ENCODE measurements around the gene GREB1L. TPM values are rescaled to one million over a fixed set of nuclear protein-coding genes. Genes with fewer than 3 reads are reported as not detected.
A peak's percentile ranks its signal among the peaks of the same experiment; 100 is the strongest.

Gene GREB1L
- total and polyA plus RNA-seq, 2 of the 13 experiments (the other 11 are each of a cell fraction or from before 2014, with no cell fraction given), result 0.17 to 0.66 TPM

- TF ChIP-seq MED8 (CRISPR knock-in tag; IDR thresholded peaks at IDR 0.05; ENCODE audit: insufficient replicate concordance) (peak; percentile 44), BRF2 (CRISPR knock-in tag; IDR thresholded peaks at IDR 0.05) (peak; percentile 69; the same call in 1 of the 2 replicates), HNF4G (IDR thresholded peaks at IDR 0.05; ENCODE audit: borderline replicate concordance, low read depth, low read length) (peak; percentile 76; the same call in 1 of the 2 replicates), HNF4G (CRISPR knock-in tag; IDR thresholded peaks at IDR 0.05; ENCODE audit: borderline replicate concordance, low read depth) (peak; percentile 47; the same call in 1 of the 2 replicates), SOX6 (IDR thresholded peaks at IDR 0.05) (no peak), SOX6 (CRISPR knock-in tag; IDR thresholded peaks at IDR 0.05) (peak; percentile 98), ZSCAN21 (CRISPR knock-in tag; IDR thresholded peaks at IDR 0.05; ENCODE audit: borderline replicate concordance) (no peak), ZGPAT (CRISPR knock-in tag; IDR thresholded peaks at IDR 0.05) (peak; percentile 85), HNRNPUL1 (IDR thresholded peaks at IDR 0.05; ENCODE audit: low read depth, low read length) (no peak), STAG1 (CRISPR knock-in tag; IDR thresholded peaks at IDR 0.05) (no peak), TEAD3 (CRISPR knock-in tag; optimal IDR thresholded peaks at IDR 0.05; ENCODE audit: borderline replicate concordance) (peak; percentile 80), ZSCAN20 (CRISPR knock-in tag; IDR thresholded peaks at IDR 0.05; ENCODE audit: borderline replicate concordance) (no peak), ARNTL (CRISPR knock-in tag; IDR thresholded peaks at IDR 0.05) (peak; percentile 82), ETV5 (CRISPR knock-in tag; IDR thresholded peaks at IDR 0.05; ENCODE audit: borderline replicate concordance) (peak; percentile 44; the same call in 1 of the 2 replicates), FOXK1 (CRISPR knock-in tag; IDR thresholded peaks at IDR 0.05; ENCODE audit: borderline replicate concordance, low read depth) (peak; percentile 47; the same call in 1 of the 2 replicates), ZNF75D (CRISPR knock-in tag; IDR thresholded peaks at IDR 0.05; ENCODE audit: borderline replicate concordance) (no peak), NR2C2 (CRISPR knock-in tag; IDR thresholded peaks at IDR 0.05; ENCODE audit: borderline replicate concordance) (peak; percentile 73), RCOR2 (CRISPR knock-in tag; IDR thresholded peaks at IDR 0.05) (peak; percentile 85), ZNF382 (CRISPR knock-in tag; IDR thresholded peaks at IDR 0.05; ENCODE audit: borderline replicate concordance) (no peak), ZNF337 (CRISPR knock-in tag; IDR thresholded peaks at IDR 0.05; ENCODE audit: borderline replicate concordance, low read depth) (0 out of 2 replicates have a peak, but pooled peaks have one; percentile 40), RXRA (CRISPR knock-in tag; IDR thresholded peaks at IDR 0.05) (peak; percentile 68; the same call in 1 of the 2 replicates), ZNF782 (CRISPR knock-in tag; IDR thresholded peaks at IDR 0.05; ENCODE audit: borderline replicate concordance) (no peak), NR2F1 (CRISPR knock-in tag; IDR thresholded peaks at IDR 0.05) (peak; percentile 69 to 86; a peak in 3 of 4 replicates), SALL1 (CRISPR knock-in tag; IDR thresholded peaks at IDR 0.05) (peak; percentile 94), ZXDC (CRISPR knock-in tag; IDR thresholded peaks at IDR 0.05) (no peak), FOXJ3 (CRISPR knock-in tag; IDR thresholded peaks at IDR 0.05; ENCODE audit: borderline replicate concordance) (peak; percentile 88)
These were observed 308.5 kb downstream of the GREB1L start (continued) for GRCh38 chr18:21550510-21550970.

Data from HepG2 (cell line).